A673 (cell line): ENCODE data around the gene C3orf18.

Source experiments
- CTCF ChIP-seq: fragments of 300-800, 200-600 bp; sonication (generic); conservative IDR thresholded peaks from 2 replicates; pipeline ENCODE4 v1.5.1; 2017; ENCODE audit warnings: low read depth, mild to moderate bottlenecking, antibody characterized with exemption, low read length, moderate library complexity, mixed read lengths
- EZH2 ChIP-seq: fragments of 200-600 bp; sonication (generic); IDR thresholded peaks from 2 replicates; pipeline ENCODE4 v1.6.1; 2017; ENCODE audit warnings: borderline replicate concordance, low read depth, mild to moderate bottlenecking, mixed read lengths, antibody characterized with exemption, low read length; ENCODE audit not compliant: poor library complexity, severe bottlenecking

- TF ChIP-seq CTCF (no peak), EZH2 (no peak)
These were observed 40.7 kb upstream of the C3orf18 start for GRCh38 chr3:50608278-50608677.
